Coronary artery (tissue), 2 donors: ENCODE measurements around the gene RNF212.

Experiments
- DNase-seq: peaks from one replicate; pipeline ENCODE4 v3.0.0-alpha.2; 2017; ENCODE audit warnings: low spot score
- H3K27ac ChIP-seq, 2 donors: fragments of 200-600 bp; sonication (generic); one replicate each; pipeline ENCODE4 v1.5.1; 2016 to 2019
- H3K4me3 ChIP-seq: fragments of 200-600 bp; sonication (generic); 2 replicates; pipeline ENCODE4 v1.5.1; 2016; ENCODE audit warnings: mild to moderate bottlenecking, moderate library complexity
- CTCF ChIP-seq: fragments of 200-600 bp; sonication (generic); IDR thresholded peaks from one replicate; pipeline ENCODE4 v1.5.1; 2019; ENCODE audit warnings: antibody characterized with exemption

Gene RNF212

GRCh38 chr4:1084796-1085403 is 28.5 kb downstream of the RNF212 start:
- no peak for TF ChIP-seq CTCF
- Histone ChIP-seq H3K4me3 (no peak overlapping the region), H3K27ac (no peak overlapping the region)
- DNase-seq: no peak

GRCh38 chr4:1084394-1084793 is 29.0 kb downstream of the RNF212 start:
- Histone ChIP-seq H3K27ac (no peak overlapping the region), H3K4me3 (no peak overlapping the region)
- TF ChIP-seq CTCF: no peak
- DNase-seq: no peak

- H3K4me3 ChIP-seq: no peak overlapping the region
- no peak overlapping the region for H3K27ac ChIP-seq
- no peak for DNase-seq
- TF ChIP-seq CTCF: no peak
These were observed 30.9 kb downstream of the RNF212 start for GRCh38 chr4:1082215-1083182.

- no peak overlapping the region for H3K4me3 ChIP-seq
- no peak for TF ChIP-seq CTCF
- no peak for DNase-seq
- no peak overlapping the region for H3K27ac ChIP-seq
These were observed 31.7 kb downstream of the RNF212 start for GRCh38 chr4:1081689-1082040.

- DNase-seq: no peak
- Histone ChIP-seq H3K4me3 (no peak overlapping the region), H3K27ac (no peak overlapping the region)
- no peak for TF ChIP-seq CTCF
These were observed 32.2 kb downstream of the RNF212 start for GRCh38 chr4:1080961-1081688.

GRCh38 chr4:1080432-1080831 is 32.9 kb downstream of the RNF212 start:
- no peak for DNase-seq
- H3K4me3 ChIP-seq: no peak overlapping the region
- no peak for TF ChIP-seq CTCF
- no peak overlapping the region for H3K27ac ChIP-seq
